Inflammatory macrophage treated with lipopolysaccharide for 4 hours (primary cell): ENCODE data around the gene RPTN.
"Not testable (repeated sequence)": the region's sequence is repeated elsewhere in the genome, so short reads cannot be mapped to it uniquely, and the experiment has no call there.

ENCODE experiments used
- DNase-seq: peaks from one replicate; pipeline ENCODE4 v3.0.0-alpha.2; 2020

RPTN gene

GRCh38 chr1:152165286-152166077, 6.5 kb upstream of the RPTN start:
- DNase-seq = peak; percentile 67

GRCh38 chr1:152164517-152165136, 5.6 kb upstream of the RPTN start:
- DNase-seq = no peak

DNA sequence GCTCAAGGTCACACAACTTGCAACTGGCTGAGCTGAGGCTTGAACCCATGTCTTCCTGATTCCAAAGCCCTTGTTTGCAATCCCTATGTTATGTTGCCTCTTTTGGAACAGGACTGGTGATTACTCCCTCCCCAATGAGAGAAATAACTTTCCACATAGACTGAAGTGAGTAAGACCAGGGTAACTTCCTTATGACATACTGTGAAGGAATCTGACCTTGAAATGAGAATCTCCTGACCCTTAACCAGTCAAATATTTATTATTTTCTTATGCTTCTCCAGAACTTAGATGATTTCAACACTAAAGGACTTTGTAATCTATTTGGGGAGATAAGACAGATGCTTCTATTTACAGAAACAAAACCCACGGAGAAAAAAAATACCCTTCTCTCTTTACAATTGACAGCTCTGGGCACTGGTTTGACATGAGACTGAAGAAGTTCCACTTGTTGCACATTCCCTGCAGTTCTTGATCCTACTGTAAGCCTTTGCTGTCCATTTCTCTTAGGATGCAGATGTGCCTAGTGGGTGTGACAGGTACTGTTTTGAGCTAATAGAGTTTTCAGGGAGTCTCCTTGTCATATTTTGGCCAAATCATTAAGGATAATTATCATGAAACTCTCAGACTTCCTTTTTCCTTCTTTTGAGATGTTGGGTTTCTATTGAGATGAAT, 3.9 kb upstream of the RPTN start:
- peak; percentile 85 for DNase-seq

- DNase-seq = peak; percentile 94
Measured at GRCh38 chr1:152160576-152160975, 1.5 kb upstream of the RPTN start.

DNA sequence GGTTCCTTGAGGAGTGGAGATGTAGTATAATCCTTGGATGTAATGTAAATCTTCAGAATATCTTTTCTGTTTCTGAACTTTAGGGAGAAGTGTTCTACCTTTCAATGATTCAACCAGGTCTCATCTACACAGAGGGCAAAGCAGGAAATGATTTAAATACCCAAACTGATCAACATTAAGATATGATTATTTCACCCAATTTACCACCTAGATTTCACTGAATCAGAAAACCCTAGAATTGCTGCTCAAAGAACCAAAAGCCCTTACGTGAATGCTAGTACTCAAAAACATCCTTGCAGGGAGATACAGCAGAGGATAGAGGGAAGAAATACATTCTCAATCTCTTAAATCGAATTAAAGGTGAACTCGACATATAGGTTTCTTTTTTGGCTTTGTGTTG, 5.0 kb downstream of the RPTN start:
- DNase-seq = no peak

DNA sequence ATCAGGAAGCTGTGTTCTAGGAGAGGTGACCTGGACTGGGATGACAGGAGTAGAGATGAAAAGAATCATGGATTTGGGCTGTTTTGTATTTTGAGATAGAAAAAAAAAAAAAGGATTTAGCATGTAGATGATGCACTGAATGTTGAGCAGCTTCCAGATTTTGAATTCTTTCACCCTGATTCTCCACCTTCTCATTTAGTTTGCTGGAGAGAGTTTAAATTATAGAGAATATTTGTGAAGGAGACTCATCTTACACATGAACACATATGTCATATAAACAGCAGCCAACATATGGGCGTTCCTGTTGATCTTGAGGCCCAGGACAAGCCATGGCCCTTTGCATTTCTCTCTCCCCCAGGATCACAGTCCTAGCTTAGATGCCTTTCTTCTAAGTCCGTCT, 7.4 kb downstream of the RPTN start:
- DNase-seq = no peak

DNA sequence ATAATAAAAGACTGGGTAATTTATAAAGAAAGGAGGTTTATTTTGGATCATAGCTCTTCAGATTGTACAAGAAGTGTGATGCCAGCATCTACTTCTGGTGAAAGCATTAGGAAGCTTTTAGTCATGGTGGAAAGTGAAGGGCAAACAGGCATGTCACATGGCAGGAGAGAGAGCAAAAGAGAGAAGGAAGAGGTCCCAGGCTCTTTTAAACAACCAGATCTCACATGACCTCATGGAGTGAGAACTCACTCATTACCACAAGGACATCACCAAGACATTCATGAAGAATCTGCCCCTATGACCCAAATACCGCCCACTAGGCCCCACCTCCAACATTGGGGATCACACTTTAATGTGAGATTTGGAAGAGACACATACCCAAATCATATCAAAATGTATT, 10.0 kb downstream of the RPTN start:
- DNase-seq = peak; percentile 57

- DNase-seq = no peak
Measured at GRCh38 chr1:152148051-152148450, 11.0 kb downstream of the RPTN start.

DNA sequence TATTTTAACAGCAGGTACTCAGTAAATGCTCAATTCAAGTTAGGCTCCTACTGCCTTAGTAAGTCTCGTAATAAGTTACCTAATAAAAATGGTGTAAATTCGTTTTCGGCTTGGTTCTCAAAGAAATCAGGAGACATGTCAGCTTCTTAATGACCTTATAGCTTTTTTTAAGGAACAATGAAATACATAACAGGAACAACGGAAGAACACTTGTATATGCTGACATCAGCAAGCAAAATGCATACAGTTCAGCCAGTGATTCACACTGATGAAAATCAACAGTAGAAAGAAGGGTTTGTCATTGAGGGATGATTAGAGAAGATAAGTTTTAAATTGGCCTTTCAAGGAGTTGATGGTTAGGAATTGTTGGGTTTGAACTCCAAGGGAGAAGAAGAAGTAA, 13.3 kb downstream of the RPTN start:
- peak; percentile 55 for DNase-seq

GRCh38 chr1:152144674-152145183, 14.3 kb downstream of the RPTN start:
- not testable (repeated sequence) for DNase-seq

DNA sequence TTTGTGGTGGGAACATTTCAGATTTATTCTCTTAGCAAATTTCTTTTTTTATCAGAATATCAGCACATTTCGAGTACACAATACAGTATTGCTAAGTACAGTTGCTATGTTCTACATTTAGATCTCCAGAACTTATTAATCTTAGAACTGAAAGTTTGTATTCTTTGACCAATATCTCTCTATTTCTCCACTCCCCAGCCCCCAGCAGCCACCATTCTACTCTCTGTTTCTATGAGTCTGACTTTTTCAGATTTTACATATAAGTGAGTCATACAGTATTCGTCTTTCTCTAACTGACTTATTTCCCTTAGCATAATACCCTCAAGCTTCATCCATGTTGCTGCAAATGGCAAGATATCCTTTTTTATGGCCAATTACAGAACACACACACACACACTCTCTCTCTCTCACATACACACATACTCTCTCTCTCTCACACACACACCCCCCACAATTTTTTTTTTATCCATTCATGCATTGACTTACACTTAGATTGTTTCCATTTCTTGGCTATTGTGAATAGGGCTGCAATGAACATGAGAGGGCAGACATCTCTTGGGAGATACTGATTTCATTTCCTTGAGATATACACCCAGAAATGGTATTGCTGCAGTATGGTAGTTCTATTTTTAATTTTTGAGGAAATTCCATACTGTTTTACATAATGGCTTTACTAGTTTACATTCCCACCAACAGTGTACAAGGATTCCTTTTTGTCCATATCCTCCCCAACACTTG, 15.7 kb downstream of the RPTN start:
- no peak for DNase-seq

DNA sequence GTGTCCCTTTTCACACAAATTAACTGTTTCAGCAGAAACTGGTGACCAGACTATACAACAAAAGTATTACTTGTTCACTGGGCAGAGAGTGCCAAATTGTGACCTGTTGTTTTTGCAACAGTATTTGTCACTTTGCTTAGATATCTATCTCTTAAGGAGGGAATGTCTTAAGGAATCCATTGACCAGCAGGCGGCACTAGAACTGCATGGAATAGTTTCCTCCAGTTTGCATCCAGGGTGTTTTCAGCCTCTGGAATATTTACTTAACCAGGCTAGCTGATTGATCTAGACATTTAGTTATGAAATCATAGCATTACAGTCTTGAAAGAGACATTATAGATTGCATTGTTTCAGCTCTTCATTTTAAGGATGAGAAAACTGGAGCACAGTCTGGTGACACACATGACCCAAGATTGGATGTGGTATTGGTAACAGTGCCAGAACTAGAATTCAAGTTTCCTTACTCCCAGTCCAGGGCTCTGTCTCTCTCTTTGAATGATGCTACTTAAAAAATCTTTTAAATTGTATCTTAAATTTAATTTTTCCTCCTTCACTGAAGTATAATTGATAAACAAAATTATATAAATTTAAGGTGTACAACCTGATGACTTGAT, 16.9 kb downstream of the RPTN start:
- peak; percentile 74 for DNase-seq

- no peak for DNase-seq
Measured at GRCh38 chr1:152137215-152137614, 21.8 kb downstream of the RPTN start.

- no peak for DNase-seq
Measured at GRCh38 chr1:152130186-152130585, 28.8 kb downstream of the RPTN start.

DNA sequence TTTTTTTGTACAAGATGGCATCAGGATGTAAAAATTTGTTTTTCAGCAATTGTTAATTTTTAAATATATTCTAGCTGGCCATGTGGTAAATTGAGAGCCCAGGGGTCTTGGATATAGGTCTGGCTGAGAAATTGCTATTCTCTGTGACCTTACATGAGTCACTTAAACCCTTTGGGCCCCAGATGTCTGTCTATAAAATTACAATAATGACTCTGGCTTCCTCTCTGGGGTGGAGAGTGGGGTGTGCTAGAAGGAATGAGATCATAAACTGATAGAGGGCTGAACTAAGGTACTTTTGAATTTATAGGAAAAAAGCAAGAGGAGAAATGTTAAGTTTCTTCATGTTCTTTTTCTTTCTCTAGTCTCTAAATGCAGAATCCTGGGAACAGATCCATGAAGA, 31.4 kb downstream of the RPTN start:
- no peak for DNase-seq

DNA sequence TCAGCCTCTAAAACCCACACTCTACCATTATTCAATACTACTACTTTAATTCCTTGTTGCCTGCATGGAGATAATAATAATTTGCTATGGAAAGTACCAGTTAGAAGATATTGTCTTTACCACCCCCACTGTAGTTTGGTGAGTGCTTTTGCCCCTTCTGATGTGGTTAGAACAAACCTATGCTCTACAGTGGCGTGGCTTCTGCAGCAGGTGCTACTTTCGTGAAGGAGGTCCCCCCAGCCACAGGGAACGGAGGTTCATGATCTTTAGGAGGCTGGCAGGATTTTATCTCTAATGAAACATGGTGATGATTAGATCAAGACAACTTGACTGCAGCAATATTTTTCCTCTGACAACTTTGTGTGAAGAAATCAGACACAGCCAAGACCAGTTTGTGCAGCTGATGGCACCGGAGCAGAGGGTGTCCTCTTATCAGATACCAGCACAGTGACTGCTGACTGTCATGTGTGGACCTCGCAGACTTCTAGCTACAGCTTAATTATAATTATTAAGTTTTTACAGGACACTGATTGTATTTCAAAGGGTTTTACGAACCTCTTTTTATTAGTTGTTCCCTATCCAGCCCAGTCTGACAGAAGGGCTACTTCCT, 33.1 kb downstream of the RPTN start:
- no peak for DNase-seq

DNA sequence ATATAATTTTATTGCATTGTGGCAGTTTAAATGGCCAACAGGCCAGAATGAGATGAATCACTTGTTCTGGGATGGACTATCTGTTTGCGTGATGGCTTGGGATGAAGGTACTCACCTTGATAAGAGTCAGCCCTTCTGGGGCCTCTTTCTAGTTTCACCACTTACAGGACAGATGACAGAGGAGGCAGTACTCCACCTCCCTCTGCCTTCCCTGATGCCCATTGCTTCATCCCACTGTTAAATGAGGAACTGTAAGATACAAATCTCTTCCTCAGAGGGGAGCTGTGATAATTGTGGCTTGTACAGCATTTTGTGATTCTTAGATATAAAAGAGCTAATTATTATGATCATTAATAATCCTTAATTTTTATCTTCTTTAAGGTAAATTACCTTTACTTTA, 40.1 kb downstream of the RPTN start:
- peak; percentile 49 for DNase-seq

- no peak for DNase-seq
Measured at GRCh38 chr1:152115344-152115743, 43.7 kb downstream of the RPTN start, which contains the start of gene TCHH. Gene TCHH, minus strand, starts transcription at chr1:152115444. Its CDS starts 1,364 bp downstream, at chr1:152114080.

GRCh38 chr1:152112885-152113432, 46.1 kb downstream of the RPTN start:
- no peak for DNase-seq

GRCh38 chr1:152112101-152112884, 46.7 kb downstream of the RPTN start:
- peak; percentile 73 for DNase-seq

DNA sequence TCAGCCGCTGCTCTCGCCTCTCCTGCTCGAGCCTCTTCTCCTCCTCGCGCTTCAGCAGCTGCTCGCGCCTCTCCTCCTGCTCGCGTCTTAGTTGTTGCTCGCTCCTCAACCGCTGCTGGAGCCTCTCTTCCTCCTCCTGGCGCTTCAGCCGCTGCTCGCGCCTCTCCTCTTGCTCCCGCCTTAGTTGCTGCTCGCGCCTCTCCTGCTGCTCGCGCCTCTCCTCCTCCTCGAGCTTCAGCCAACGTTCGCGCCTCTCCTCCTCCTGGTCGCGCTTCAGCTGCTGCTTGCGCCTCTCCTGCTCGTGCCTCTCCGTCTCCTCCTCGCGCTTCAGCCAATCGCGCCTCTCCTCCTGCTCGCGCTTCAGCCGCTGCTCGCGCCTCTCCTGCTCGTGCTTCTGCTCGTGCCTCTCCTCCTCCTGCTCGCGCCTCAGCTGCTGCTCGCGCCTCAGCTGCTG, 47.5 kb downstream of the RPTN start:
- DNase-seq = no peak
